GM18511 (cell line): ENCODE measurements around the gene C3orf20.

Source experiments
- ATAC-seq: cut with Tn5 transposase; IDR thresholded peaks from one replicate; pipeline ENCODE4 v1.9.1; 2021; ENCODE audit warnings: mild to moderate bottlenecking, moderate library complexity; ENCODE audit not compliant: unreplicated experiment

Gene C3orf20

GRCh38 chr3:14810070-14810791 is 135.3 kb downstream of the C3orf20 start:
- ATAC-seq = no peak

- ATAC-seq = no peak
These were observed 136.1 kb downstream of the C3orf20 start for GRCh38 chr3:14810801-14811661.

- no peak for ATAC-seq
These were observed 136.7 kb downstream of the C3orf20 start for GRCh38 chr3:14811684-14812083.

- no peak for ATAC-seq
These were observed 137.4 kb downstream of the C3orf20 start for GRCh38 chr3:14812196-14812790.

- no peak for ATAC-seq
These were observed 139.5 kb downstream of the C3orf20 start for GRCh38 chr3:14814411-14814871.

- no peak for ATAC-seq
These were observed 141.4 kb downstream of the C3orf20 start for GRCh38 chr3:14816359-14816758.

- ATAC-seq = no peak
These were observed 144.0 kb downstream of the C3orf20 start, which contains the start of gene FGD5 for GRCh38 chr3:14818804-14819500. FGD5 (plus strand) TSS chr3:14818962; CDS start chr3:14819072, 110 bp downstream.

- ATAC-seq = no peak
These were observed 144.7 kb downstream of the C3orf20 start for GRCh38 chr3:14819671-14820070.

- ATAC-seq = no peak
These were observed 145.2 kb downstream of the C3orf20 start for GRCh38 chr3:14820156-14820555.

GRCh38 chr3:14821151-14821550 is 146.2 kb downstream of the C3orf20 start:
- ATAC-seq = no peak

- no peak for ATAC-seq
These were observed 147.2 kb downstream of the C3orf20 start for GRCh38 chr3:14822134-14822533.
